ENCODE measurements around the gene SDCBP2.

DNA sequence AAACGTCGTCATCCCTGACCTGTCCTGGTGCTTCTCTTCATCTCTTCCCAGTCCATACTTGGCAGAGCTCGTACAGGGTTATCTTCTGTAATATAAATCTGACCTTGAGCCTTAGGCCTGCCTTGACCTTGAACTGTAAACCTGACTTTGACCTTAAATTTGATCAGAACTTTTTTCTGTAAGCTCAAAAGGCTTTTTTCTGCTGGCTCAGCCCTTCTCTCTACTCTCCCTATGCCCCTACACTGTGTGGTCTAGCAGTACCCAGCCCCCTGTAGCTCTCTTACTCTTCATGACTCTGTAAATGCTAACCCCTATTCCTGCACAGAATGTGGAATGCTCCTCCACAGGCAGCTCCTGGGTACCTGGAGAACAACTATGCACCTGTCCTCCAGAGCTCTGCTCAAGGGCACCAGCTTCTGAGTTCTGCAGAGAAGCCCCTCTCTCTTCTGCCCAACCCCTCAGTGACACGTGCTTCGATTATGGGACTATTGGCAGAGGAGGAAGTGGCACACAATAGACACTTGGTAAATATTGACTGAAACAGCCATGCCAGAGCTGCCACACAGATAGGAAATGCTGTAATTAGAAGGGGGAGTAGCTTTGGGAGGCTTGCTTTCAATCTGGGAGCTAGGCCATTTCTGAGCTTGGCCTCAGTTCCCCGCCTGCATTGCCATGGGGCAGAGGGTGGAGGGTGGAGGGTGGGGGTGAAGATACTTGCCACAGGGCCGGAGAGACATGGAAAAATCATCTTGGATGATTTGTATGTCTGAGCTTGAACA is 47.5 kb downstream of the SDCBP2 start:
- TF ChIP-seq, protein P1, sequence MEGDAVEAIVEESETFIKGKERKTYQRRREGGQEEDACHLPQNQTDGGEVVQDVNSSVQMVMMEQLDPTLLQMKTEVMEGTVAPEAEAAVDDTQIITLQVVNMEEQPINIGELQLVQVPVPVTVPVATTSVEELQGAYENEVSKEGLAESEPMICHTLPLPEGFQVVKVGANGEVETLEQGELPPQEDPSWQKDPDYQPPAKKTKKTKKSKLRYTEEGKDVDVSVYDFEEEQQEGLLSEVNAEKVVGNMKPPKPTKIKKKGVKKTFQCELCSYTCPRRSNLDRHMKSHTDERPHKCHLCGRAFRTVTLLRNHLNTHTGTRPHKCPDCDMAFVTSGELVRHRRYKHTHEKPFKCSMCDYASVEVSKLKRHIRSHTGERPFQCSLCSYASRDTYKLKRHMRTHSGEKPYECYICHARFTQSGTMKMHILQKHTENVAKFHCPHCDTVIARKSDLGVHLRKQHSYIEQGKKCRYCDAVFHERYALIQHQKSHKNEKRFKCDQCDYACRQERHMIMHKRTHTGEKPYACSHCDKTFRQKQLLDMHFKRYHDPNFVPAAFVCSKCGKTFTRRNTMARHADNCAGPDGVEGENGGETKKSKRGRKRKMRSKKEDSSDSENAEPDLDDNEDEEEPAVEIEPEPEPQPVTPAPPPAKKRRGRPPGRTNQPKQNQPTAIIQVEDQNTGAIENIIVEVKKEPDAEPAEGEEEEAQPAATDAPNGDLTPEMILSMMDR (IDR thresholded peaks at IDR 0.05): no peak
- no peak for TF ChIP-seq EZH2phosphoT487 (IDR thresholded peaks at IDR 0.05)
- TF ChIP-seq EZH2 (IDR thresholded peaks at IDR 0.05): no peak

Data from neural progenitor cell (in vitro differentiated cells).